Colon (tissue), 2 donors: ENCODE results near the gene OR52B4.
"Not testable (repeated sequence)": the region's sequence is repeated elsewhere in the genome, so short reads cannot be mapped to it uniquely, and the experiment has no call there.

Source experiments
- FAIRE-seq: peaks from 2 replicates; lab custom pipeline; 2012; peaks lifted over from hg19 to GRCh38; lab: Jason Lieb, UNC
- donor health status: control.
- donor health status: control.

OR52B4 gene

DNA sequence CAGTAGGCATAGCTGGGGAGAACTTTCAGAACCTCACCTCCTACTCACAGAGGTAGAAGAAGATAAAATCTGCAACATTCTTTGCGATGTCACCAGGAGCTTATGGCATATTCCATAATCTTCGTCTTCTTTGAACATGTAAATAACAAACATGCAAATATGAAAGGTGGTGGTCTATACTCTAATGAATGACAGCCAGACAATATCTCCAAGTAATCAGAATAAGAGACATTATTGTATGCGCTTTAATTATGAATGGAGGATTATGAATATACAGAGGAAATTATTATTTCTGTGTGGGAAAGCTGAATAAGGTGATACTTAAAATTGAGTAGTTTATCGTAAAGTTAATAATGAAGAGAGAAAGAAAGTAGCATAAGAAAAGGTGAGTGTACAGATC is at the start of gene OR52B4:
Gene OR52B4 (minus strand): TSS at position 101 of the 400 bp plus-strand sequence. CDS start 91 bp downstream, at position 10.
- no peak for FAIRE-seq

DNA sequence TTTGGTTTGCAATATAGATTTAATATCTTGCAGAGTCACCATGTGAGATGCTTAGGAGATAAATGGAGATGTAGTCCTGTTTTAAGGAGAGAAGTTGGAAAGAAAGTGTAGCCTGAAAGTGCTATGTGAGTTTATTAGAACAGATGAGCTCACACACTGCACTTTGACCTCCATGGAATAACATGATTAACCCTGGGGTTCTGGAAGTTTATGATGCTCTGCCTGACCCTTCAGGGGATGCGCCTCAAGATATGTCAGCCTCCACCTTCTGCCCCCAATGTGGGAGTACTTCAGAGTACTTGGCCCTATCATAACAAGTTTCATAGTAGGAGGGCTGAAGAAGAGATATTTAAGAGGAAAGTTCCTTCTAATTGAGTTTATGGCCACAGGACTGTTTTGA is 48.6 kb upstream of the OR52B4 start:
- no peak for FAIRE-seq

DNA sequence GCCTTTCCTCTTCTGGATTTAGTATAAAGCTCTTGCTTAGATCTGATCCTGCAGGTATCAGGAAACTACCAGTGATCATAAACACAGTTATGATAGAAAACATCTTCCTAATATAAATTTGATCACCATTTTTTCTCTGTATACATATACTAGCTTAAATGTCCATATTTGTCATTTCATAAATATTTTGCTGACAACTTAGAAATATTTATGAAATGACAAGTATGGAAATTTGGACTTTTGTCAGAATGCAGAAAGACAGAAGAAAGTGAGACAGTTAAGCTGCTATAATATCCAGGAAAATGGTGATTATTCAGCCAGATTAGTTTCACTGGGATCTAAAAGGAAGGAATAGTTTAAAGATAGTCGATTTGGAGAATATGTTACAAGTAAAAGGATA is 48.1 kb upstream of the OR52B4 start:
- no peak for FAIRE-seq

DNA sequence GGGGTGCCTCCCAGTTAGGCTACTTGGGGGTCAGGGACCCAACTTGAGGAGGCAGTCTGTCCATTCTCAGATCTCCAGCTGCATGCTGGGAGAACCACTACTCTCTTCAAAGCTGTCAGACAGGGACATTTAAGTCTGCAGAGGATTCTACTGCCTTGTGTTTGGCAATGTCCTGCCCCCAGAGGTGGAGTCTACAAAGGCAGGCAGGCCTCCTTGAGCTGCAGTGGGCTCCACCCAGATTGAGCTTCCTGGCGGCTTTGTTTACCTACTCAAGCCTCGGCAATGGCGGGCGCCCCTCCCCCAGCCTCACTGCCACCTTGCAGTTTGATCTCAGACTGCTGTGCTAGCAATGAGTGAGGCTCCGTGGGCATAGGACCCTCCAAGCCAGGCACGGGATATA is 38.0 kb upstream of the OR52B4 start:
- FAIRE-seq, result not testable (repeated sequence)

DNA sequence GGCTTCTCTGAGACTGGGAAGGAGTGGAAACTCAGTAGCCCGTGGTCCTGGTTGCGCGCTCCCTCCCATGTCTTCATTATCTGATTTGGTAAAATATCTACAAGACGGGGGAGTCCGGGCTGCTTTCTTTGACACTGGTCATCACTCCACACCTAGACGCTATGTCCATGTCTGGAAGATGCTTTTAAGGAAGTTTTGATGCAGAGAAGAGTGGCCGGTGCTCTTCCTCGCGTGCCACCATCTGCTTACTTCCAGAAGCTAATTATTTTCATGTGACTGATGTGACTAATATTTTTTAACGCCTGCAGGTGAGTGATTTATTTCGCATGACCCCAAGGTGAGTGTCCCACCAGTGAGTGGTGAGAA is 25.7 kb upstream of the OR52B4 start:
- FAIRE-seq, result no peak

DNA sequence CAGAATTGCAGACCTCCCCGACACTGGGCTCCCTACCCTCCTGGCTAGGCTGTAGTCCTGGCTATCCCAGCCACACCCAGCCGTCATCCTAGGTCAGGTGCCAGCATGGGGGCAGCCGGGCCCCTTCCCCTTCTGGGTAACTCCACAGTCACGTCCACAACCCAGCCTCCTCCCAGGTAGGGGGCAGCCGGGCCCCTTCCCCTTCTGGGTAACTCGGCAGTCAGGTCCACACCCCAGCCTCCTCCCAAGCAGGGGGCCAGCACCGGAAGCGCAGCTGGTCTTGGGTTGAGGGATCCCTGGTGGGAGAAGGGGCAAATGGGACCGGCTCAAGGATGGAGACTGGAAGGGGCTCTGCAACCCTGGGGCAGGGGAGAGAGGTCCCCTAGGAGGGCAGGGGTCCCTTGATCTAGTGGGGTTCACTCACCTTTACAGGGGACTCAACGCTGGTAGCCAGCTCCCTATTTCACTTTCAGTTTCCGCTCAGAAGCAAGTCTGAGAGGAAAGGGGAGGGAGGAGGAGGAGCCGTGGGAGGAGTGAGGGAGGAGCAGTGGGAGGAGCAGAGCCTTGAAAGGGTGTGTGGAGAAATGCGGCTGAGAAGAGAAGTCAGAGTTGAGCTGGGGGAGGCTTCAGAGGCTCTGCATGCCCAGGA is 25.1 kb upstream of the OR52B4 start, which contains the start of gene TRIM21:
Gene TRIM21 (minus strand): TSS at position 494 of the 649 bp plus-strand sequence. CDS start 3,293 bp downstream, outside the sequence.
- FAIRE-seq, result no peak

DNA sequence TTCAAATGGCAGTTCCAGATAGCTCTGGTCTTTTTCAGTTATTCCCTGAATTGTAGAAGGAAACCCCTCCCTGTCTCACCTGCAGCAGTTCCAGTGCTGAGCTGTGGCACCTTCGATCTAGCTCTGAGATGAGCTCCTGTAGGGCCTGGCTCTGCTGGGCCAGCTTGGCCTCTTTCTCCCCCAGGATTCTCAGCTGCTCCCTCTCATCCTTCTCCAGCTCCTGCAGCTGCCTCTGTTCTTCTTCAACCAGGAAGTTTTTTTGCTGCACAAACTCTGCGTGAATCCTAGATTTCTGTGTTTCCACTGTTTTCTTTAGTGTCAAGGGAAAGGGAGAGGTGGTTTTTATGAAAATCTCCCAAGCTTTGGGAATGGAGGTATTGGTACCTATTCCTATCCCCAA is 20.0 kb upstream of the OR52B4 start:
- no peak for FAIRE-seq

DNA sequence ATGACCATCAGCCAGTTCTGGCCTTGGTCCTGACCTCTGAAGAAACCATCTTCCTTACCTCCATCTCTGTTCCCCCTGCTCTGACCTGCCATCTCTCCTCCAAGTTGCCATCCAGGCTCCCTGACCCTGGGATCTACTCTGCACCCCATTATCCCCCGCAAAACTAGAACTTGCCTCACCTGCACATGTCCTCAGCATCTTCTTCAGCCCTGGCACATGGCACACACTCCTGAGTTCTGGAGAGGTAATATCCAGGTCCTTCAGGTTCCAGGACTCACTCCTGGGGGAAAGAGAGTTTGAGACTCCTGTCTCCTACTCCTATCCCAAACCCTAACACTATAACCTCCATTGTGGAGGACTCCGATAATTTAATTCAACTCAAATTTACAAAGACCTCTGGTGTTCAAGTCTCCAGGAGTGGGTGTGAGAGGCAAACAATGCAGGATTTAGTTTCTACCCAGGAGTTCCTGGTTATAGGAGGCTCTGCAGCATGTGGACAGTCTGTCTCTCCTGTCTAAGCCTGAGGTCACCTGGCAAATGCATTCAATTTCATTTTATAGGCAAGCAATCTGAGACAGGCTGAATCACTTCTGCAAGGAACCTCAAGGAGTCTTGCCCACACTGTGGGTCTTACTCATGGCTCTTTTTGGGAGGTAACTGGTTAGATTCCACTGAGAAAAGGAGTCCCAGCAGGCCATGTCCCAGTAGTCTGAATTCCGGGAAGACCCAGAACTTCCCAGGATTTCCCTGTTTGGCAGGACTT is 18.0 kb upstream of the OR52B4 start:
- FAIRE-seq, result no peak

DNA sequence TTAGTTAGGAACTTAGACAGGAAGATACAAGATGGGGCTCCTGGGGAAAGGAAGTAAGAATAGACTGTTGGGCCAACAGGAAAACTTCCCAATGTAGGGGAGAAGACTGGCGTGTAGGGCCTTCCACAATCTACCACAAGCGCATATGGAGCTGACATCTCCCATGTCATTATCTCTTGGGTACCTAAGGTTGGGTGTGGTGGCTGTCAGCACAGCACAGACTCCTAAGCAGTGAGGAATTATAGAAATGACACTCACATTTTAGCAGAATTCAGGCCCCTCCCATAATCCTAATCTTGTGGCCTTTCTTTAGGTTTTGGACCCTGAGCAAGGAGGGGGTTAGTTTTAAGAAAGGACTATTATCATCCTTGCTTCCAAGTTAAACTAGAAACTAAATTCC is 13.7 kb upstream of the OR52B4 start:
- no peak for FAIRE-seq

DNA sequence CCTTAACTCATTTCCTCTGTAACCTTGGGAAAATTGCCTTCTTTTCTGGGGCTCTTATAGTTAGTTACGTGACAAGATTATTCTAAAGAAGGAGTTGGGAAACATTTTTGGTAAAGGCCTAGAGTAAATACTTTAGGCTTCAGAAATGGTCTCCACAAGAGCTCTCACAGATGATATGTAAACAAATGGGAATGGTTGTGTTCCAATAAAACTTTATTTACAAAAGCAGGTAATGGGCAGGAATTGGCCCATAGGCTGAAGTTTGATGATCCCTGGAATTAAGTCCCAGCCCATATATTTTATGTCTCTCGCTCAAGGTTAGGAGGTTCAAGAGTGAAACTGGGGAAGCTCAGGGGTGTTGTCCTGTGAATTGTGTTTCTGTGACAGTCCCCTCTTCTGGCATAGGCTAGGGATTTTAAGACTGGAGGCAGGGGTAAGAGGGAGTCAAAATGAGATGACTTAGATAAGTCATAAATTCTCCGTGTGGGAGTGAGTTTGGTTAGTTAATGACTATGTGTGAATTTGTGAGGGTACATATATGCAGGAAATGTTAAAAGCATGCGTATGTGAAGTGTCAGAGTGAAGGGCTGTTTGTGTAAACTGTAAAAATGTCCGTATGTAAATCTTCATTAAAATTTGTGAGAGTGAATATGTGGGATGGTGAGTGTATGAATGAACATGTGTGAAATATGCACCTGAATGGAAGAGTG is 7.4 kb upstream of the OR52B4 start:
- no peak for FAIRE-seq

DNA sequence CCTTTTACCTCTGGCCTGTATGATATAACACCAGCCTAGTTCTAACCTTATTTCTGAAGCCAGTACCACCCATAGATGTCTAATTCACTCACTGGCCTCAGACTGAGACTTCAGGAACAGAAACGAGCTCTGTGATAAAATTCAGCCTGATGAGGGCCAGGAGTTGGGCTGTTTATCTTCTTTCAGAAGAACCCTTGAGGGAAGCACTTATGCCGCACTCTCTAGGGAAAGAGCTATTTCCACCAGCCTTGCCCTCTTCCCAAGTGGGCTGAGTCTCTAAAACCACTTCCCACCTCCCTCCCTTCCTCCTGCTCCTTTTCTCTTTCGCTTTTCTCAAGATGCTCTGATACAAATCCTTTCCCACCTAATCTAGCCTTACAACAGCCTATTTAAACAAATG is 2.0 kb upstream of the OR52B4 start:
- no peak for FAIRE-seq

DNA sequence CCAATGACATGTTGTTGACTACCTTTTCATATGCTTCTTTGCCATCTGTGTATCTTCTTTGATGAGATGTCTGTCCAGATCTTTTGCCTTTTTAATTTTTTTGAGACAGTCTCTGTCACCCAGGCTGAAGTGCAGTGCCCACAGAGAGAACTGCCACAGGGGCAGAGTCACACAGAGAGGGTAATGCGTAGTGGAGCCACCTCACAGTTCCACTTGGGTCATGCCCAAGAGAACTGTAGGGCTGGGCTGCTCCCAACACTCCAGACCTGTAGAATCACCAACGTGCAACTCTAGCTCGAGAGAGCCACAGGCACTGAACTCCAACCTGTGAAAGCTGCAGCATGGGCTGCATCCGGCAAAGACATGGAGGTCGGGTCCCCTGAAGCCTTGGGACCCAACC is 20.0 kb downstream of the OR52B4 start:
- FAIRE-seq, result not testable (repeated sequence)

DNA sequence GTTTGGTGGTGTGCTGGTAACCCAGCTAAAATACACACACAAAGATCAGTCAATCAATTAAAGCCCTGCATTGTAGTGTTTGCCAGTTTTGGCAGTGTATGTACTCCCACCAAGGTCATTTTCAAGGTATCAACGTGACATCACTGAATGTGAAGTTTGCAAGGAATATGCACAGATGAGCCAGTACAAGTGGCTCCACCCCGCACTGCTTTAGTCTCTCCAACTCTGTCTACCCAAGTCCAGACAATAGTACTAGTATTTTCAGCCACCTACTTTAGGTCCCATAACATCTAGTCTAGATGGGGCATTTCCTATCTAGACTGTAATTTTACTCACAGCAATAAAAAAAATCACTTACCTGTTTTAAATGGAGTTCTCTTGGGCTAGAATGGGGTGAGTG is 22.8 kb downstream of the OR52B4 start:
- not testable (repeated sequence) for FAIRE-seq

DNA sequence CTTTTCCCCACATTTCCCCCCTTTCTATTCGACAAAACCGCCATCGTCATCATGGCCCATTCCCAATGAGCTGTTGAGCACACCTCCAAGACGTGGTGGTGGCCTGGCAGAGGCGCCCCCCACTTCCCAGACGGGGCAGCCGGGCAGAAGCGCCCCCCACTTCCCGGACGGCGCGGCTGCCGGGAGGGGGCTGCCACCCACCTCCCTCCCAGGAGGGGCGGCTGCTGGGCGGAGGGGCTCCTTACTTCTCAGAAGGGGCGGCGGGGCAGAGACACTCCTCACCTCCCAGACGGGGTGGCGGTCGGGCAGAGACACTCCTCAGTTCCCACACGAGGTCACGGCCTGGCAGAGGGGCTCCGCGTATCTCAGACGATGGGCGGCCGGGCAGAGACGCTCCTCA is 33.8 kb downstream of the OR52B4 start:
- not testable (repeated sequence) for FAIRE-seq
